ENCODE results near the gene CHST10.

CHST10 gene

GRCh38 chr2:100413571-100413970, 3.9 kb downstream of the CHST10 start:
- no peak for DNase-seq

- no peak for DNase-seq
Observed at GRCh38 chr2:100412881-100413321, 4.6 kb downstream of the CHST10 start.

- DNase-seq, result no peak
Observed at GRCh38 chr2:100412466-100412865, 5.0 kb downstream of the CHST10 start.

- no peak for DNase-seq
Observed at GRCh38 chr2:100411841-100412292, 5.6 kb downstream of the CHST10 start.

- no peak for DNase-seq
Observed at GRCh38 chr2:100409975-100410647, 7.4 kb downstream of the CHST10 start.

- no peak for DNase-seq
Observed at GRCh38 chr2:100409461-100409860, 8.0 kb downstream of the CHST10 start.

- no peak for DNase-seq
Observed at GRCh38 chr2:100408941-100409340, 8.5 kb downstream of the CHST10 start.

GRCh38 chr2:100408104-100408503, 9.4 kb downstream of the CHST10 start:
- DNase-seq, result no peak

- no peak for DNase-seq
Observed at GRCh38 chr2:100407563-100407962, 9.9 kb downstream of the CHST10 start.

GRCh38 chr2:100407073-100407472, 10.4 kb downstream of the CHST10 start:
- no peak for DNase-seq

- DNase-seq, result no peak
Observed at GRCh38 chr2:100406120-100406508, 11.4 kb downstream of the CHST10 start.

GRCh38 chr2:100405403-100406119, 11.9 kb downstream of the CHST10 start:
- no peak for DNase-seq

GRCh38 chr2:100404411-100404810, 13.1 kb downstream of the CHST10 start:
- DNase-seq, result no peak

- no peak for DNase-seq
Observed at GRCh38 chr2:100403722-100404121, 13.7 kb downstream of the CHST10 start.

- no peak for DNase-seq
Observed at GRCh38 chr2:100401268-100401667, 16.2 kb downstream of the CHST10 start.

- no peak for DNase-seq
Observed at GRCh38 chr2:100399714-100400113, 17.8 kb downstream of the CHST10 start.

- DNase-seq, result no peak
Observed at GRCh38 chr2:100397976-100398375, 19.5 kb downstream of the CHST10 start.

GRCh38 chr2:100397118-100397860, 20.2 kb downstream of the CHST10 start:
- DNase-seq, result no peak

GRCh38 chr2:100396483-100396882, 21.0 kb downstream of the CHST10 start:
- DNase-seq, result no peak

GRCh38 chr2:100395532-100396350, 21.7 kb downstream of the CHST10 start:
- no peak for DNase-seq

GRCh38 chr2:100394111-100394641, 23.3 kb downstream of the CHST10 start:
- no peak for DNase-seq

GRCh38 chr2:100393362-100393761, 24.1 kb downstream of the CHST10 start:
- no peak for DNase-seq

- DNase-seq, result no peak
Observed at GRCh38 chr2:100392715-100393114, 24.8 kb downstream of the CHST10 start.

All from NCI-H510A (cell line).